DND-41 (cell line): ENCODE measurements around the gene CAMSAP2.

ENCODE experiments used
- ATAC-seq: fragments of 200-7000 bp; cut with Tn5 transposase; 3 replicates; pipeline ENCODE4 v1.9.1; 2021; ENCODE audit warnings: low read depth; ENCODE audit not compliant: insufficient read depth
- DNase-seq: peaks from one replicate; pipeline ENCODE4 v3.0.0-alpha.2; 2020
- H2AFZ ChIP-seq: 2 replicates; pipeline ENCODE4 v1.6.0; 2012; ENCODE audit warnings: low read depth, low read length
- H3K27ac ChIP-seq: 2 replicates; pipeline ENCODE4 v1.5.1; 2012; ENCODE audit warnings: low read length, inconsistent platforms
- H3K27me3 ChIP-seq: fragments of 200-600 bp; sonication (generic); 2 replicates; pipeline ENCODE4 v1.6.0; 2012; ENCODE audit warnings: low read length, mild to moderate bottlenecking, inconsistent platforms; ENCODE audit not compliant: insufficient read depth, poor library complexity
- H3K36me3 ChIP-seq: 2 replicates; pipeline ENCODE4 v1.5.1; 2012; ENCODE audit warnings: low read length, inconsistent platforms; ENCODE audit not compliant: insufficient read depth
- H3K4me1 ChIP-seq: 2 replicates; pipeline ENCODE4 v1.5.1; 2012; ENCODE audit warnings: mild to moderate bottlenecking, low read length; ENCODE audit not compliant: insufficient read depth
- H3K4me2 ChIP-seq: 2 replicates; pipeline ENCODE4 v1.6.0; 2012; ENCODE audit warnings: mild to moderate bottlenecking, moderate library complexity, low read length, inconsistent platforms; ENCODE audit not compliant: insufficient read depth
- H3K4me3 ChIP-seq, 2 experiments: fragments of 200-600 bp in 1 of 2; shearing (Covaris generic) in 1 of 2; 2 replicates each; pipeline ENCODE4 v1.5.1; 2012 to 2016; ENCODE audit warnings: inconsistent platforms in 2 of 2, low read length in 2 of 2, mild to moderate bottlenecking in 2 of 2, low read depth in 1 of 2, moderate library complexity in 1 of 2
- H3K79me2 ChIP-seq: 2 replicates; pipeline ENCODE4 v1.6.0; 2012; ENCODE audit warnings: low read length, inconsistent platforms; ENCODE audit not compliant: insufficient read depth
- H3K9ac ChIP-seq: 2 replicates; pipeline ENCODE4 v1.6.0; 2012; ENCODE audit warnings: low read depth, mild to moderate bottlenecking, inconsistent platforms, low read length, moderate library complexity
- H3K9me3 ChIP-seq: 2 replicates; pipeline ENCODE4 v1.5.1; 2012; ENCODE audit warnings: low read length, moderate library complexity, mild to moderate bottlenecking, inconsistent platforms; ENCODE audit not compliant: insufficient read depth, severe bottlenecking
- H4K20me1 ChIP-seq: 2 replicates; pipeline ENCODE4 v1.6.0; 2012; ENCODE audit warnings: low read length; ENCODE audit not compliant: insufficient read depth
- CTCF ChIP-seq: IDR thresholded peaks from 2 replicates; pipeline ENCODE4 v1.5.1; 2012; ENCODE audit warnings: borderline replicate concordance, low read length, moderate library complexity, mild to moderate bottlenecking; ENCODE audit not compliant: poor library complexity, severe bottlenecking; ENCODE audit errors: extremely low read depth
- EZH2 ChIP-seq: IDR thresholded peaks from 3 replicates; pipeline ENCODE4 v1.6.1; 2012; ENCODE audit warnings: borderline replicate concordance, low read depth, mild to moderate bottlenecking, moderate library complexity, low read length, inconsistent platforms; ENCODE audit not compliant: severe bottlenecking

CAMSAP2 gene

GRCh38 chr1:200802865-200803512, 64.3 kb downstream of the CAMSAP2 start:
- Histone ChIP-seq H3K79me2 (no peaks in the 10 kb centered on the region), H4K20me1 (no peaks in the 10 kb centered on the region), H3K27me3 (no peaks in the 10 kb centered on the region), H3K4me2 (no peak overlapping the region), H3K9ac (no peak overlapping the region), H3K9me3 (no peaks in the 10 kb centered on the region), H3K4me3 (no peak overlapping the region), H3K36me3 (no peaks in the 10 kb centered on the region), H3K27ac (no peak overlapping the region), H2AFZ (no peak overlapping the region), H3K4me1 (no peaks in the 10 kb centered on the region)
- DNase-seq: peak; percentile 78
- peak; percentile 98 for ATAC-seq
- TF ChIP-seq EZH2: no peak
- peak; percentile 98 for TF ChIP-seq CTCF

- Histone ChIP-seq H3K79me2 (no peaks in the 10 kb centered on the region), H3K36me3 (no peaks in the 10 kb centered on the region), H3K9me3 (no peaks in the 10 kb centered on the region), H3K4me2 (no peak overlapping the region), H3K27me3 (no peaks in the 10 kb centered on the region), H3K4me3 (no peak overlapping the region), H4K20me1 (no peaks in the 10 kb centered on the region), H3K4me1 (no peaks in the 10 kb centered on the region), H3K27ac (no peak overlapping the region), H3K9ac (no peak overlapping the region), H2AFZ (no peak overlapping the region)
- no peak for DNase-seq
- TF ChIP-seq EZH2: no peak
- TF ChIP-seq CTCF: no peak
- ATAC-seq: no peak
Measured at GRCh38 chr1:200805719-200806118, 67.0 kb downstream of the CAMSAP2 start.

GRCh38 chr1:200808846-200809245, 70.2 kb downstream of the CAMSAP2 start:
- Histone ChIP-seq H3K27me3 (no peaks in the 10 kb centered on the region), H3K27ac (no peak overlapping the region), H3K79me2 (no peaks in the 10 kb centered on the region), H3K36me3 (no peaks in the 10 kb centered on the region), H3K9ac (no peak overlapping the region), H4K20me1 (no peaks in the 10 kb centered on the region), H2AFZ (no peak overlapping the region), H3K4me1 (no peaks in the 10 kb centered on the region), H3K9me3 (no peaks in the 10 kb centered on the region), H3K4me3 (no peak overlapping the region), H3K4me2 (no peak overlapping the region)
- TF ChIP-seq EZH2 (no peak), CTCF (no peak)
- ATAC-seq: no peak
- DNase-seq: no peak
